PC-3 (cell line): ENCODE results near the gene EIF4G3. TPM values are rescaled to one million over a fixed set of nuclear protein-coding genes. Genes with fewer than 3 reads are reported as not detected.
A peak's percentile ranks its signal among the peaks of the same experiment; 100 is the strongest.

ENCODE experiments used
- ATAC-seq: fragments of 200-7000 bp; cut with Tn5 transposase; 2 replicates; pipeline ENCODE4 v1.9.1; 2020; ENCODE audit warnings: mild to moderate bottlenecking, moderate library complexity
- BruUV-seq: library from RNA; stranded (reverse); fragments of 400-500 nt; replicated peaks from 2 replicates; lab custom pipeline; 2021; lab: Mats Ljungman, UMichigan
- CTCF ChIA-PET: fragments of 300-600 bp; sonication (Branson Sonifier 250); formaldehyde crosslinking; loops from one replicate; lab custom pipeline; 2022; ENCODE audit warnings: antibody characterized with exemption; lab: Charles Lee
- POLR2A ChIA-PET: fragments of 300-600 bp; sonication (Branson Sonifier 250); formaldehyde crosslinking; loops from one replicate; lab custom pipeline; 2022; ENCODE audit warnings: antibody characterized with exemption; ENCODE audit not compliant: unreplicated experiment; lab: Charles Lee
- DNase-seq: peaks from one replicate; pipeline ENCODE4 v3.0.0-alpha.2; 2015
- H2AFZ ChIP-seq: fragments of 300-600 bp; sonication (generic); 2 replicates; pipeline ENCODE4 v1.6.0; 2016; ENCODE audit warnings: antibody characterized with exemption, low read length
- H3F3A ChIP-seq: fragments of 300-600 bp; sonication (generic); one replicate; pipeline ENCODE4 v1.6.0; 2017; ENCODE audit warnings: antibody characterized with exemption, low read length, control low read depth, mild to moderate bottlenecking; ENCODE audit not compliant: unreplicated experiment
- H3K27ac ChIP-seq: fragments of 300-600 bp; sonication (generic); 2 replicates; pipeline ENCODE4 v1.5.1; 2016; ENCODE audit warnings: mild to moderate bottlenecking, low read length
- H3K27me3 ChIP-seq: fragments of 300-600 bp; sonication (generic); 2 replicates; pipeline ENCODE4 v1.6.1; 2016; ENCODE audit warnings: low read length, mixed read lengths
- H3K36me3 ChIP-seq: fragments of 300-600 bp; sonication (generic); 2 replicates; pipeline ENCODE4 v1.6.1; 2016; ENCODE audit warnings: low read depth, mixed run types, low read length, mixed read lengths
- H3K4me1 ChIP-seq: fragments of 300-600 bp; sonication (generic); 2 replicates; pipeline ENCODE4 v1.5.1; 2016; ENCODE audit warnings: low read length; ENCODE audit not compliant: insufficient read depth
- H3K4me2 ChIP-seq: fragments of 300-600 bp; sonication (generic); 2 replicates; pipeline ENCODE4 v1.6.0; 2016; ENCODE audit warnings: low read length
- H3K4me3 ChIP-seq: fragments of 300-600 bp; sonication (generic); 2 replicates; pipeline ENCODE4 v1.5.1; 2016; ENCODE audit warnings: mild to moderate bottlenecking, low read length, mixed read lengths
- H3K79me2 ChIP-seq: fragments of 300-600 bp; sonication (generic); 2 replicates; pipeline ENCODE4 v1.6.1; 2017; ENCODE audit warnings: low read length, mixed read lengths
- H3K9ac ChIP-seq: fragments of 300-600 bp; sonication (generic); 2 replicates; pipeline ENCODE4 v1.6.0; 2016; ENCODE audit warnings: mild to moderate bottlenecking, low read length
- H3K9me2 ChIP-seq: fragments of 300-600 bp; sonication (generic); replicated peaks from 2 replicates; pipeline ENCODE4 v1.6.1; 2016; ENCODE audit warnings: mixed run types, low read length, mixed read lengths
- H3K9me3 ChIP-seq: fragments of 300-600 bp; sonication (generic); 2 replicates; pipeline ENCODE4 v1.6.1; 2016; ENCODE audit warnings: low read length, mixed read lengths
- H4K20me1 ChIP-seq: fragments of 300-600 bp; sonication (generic); 2 replicates; pipeline ENCODE4 v1.6.1; 2016; ENCODE audit warnings: low read length, mixed read lengths
- EZH2 ChIP-seq: fragments of 300-600 bp; sonication (generic); IDR thresholded peaks from one replicate; pipeline ENCODE4 v1.6.1; 2017; ENCODE audit warnings: antibody characterized with exemption, mild to moderate bottlenecking, low read length; ENCODE audit not compliant: unreplicated experiment
- EZH2phosphoT487 ChIP-seq: fragments of 300-600 bp; sonication (generic); IDR thresholded peaks from 2 replicates; pipeline ENCODE4 v1.6.1; 2018; ENCODE audit warnings: mild to moderate bottlenecking, antibody characterized with exemption, low read length, borderline replicate concordance
- intact Hi-C: fragments of 100-400 bp; cut with micrococcal nuclease; formaldehyde crosslinking; loops from 2 replicates; pipeline ENCODE4 v1.9.0; 2023
- total RNA-seq: library from RNA; depleted of rRNA; stranded (reverse); fragments of >200 nt; gene quantifications from 2 replicates; pipeline ENCODE4 v1.2.3, GENCODE V29; 2014
- TF ChIP-seq, protein P1 (sequence below): fragments of 300-600 bp; sonication (generic); conservative IDR thresholded peaks from 2 replicates; pipeline ENCODE4 v1.5.1; 2017; ENCODE audit warnings: antibody characterized with exemption, low read depth, mild to moderate bottlenecking, low read length

Gene EIF4G3
- total RNA-seq, 1 experiment from 2014 or later = 16.9 TPM

DNA sequence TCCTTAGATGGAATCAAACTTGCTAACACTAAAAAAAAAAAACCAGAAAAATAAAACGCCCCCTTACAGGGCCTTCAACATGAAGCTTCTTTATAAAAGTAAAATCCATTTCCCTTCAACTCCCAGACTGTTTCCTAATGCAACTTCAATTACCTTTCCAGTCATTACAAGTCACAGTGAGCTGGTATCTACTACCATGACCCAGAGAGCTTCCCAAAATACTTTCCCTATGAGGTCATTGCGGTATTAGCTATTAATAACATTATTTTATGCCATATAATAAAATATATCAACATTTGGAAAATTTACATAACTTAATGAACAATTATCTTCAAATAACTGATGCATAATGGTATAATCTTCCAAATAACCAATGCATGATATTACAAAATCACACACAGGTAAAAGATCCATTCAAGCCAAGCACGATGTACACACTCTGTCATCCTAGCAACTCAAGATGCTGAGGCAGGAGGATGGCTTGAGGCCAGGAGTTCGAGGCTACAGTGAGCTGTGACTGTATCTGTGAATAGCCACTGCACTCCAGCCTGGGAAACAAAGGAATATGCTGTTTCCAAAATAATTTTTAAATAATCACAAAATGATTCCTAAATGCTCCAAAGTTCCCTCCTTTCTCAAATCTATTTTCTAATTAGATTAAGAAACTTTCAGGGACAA, 24.1 kb downstream of the EIF4G3 start:
- Histone ChIP-seq H3F3A (peaks cover 8% of the 10 kb centered on the region), H3K4me2 (no peak overlapping the region), H4K20me1 (no peaks in the 10 kb centered on the region), H3K4me1 (peaks cover 24% of the 10 kb centered on the region), H3K4me3 (no peak overlapping the region), H3K36me3 (no peaks in the 10 kb centered on the region; the same call in 1 of the 2 replicates), H3K9me3 (no peaks in the 10 kb centered on the region), H3K9ac (no peak overlapping the region), H3K79me2 (peaks cover 58% of the 10 kb centered on the region), H3K27ac (no peak overlapping the region), H2AFZ (no peak overlapping the region), H3K27me3 (no peaks in the 10 kb centered on the region), H3K9me2 (no peaks in the 10 kb centered on the region)
- ChIA-PET POLR2A (no interaction called here), CTCF (no interaction called here)
- DNase-seq = no peak
- no peak for TF ChIP-seq EZH2phosphoT487
- TF ChIP-seq, protein P1, sequence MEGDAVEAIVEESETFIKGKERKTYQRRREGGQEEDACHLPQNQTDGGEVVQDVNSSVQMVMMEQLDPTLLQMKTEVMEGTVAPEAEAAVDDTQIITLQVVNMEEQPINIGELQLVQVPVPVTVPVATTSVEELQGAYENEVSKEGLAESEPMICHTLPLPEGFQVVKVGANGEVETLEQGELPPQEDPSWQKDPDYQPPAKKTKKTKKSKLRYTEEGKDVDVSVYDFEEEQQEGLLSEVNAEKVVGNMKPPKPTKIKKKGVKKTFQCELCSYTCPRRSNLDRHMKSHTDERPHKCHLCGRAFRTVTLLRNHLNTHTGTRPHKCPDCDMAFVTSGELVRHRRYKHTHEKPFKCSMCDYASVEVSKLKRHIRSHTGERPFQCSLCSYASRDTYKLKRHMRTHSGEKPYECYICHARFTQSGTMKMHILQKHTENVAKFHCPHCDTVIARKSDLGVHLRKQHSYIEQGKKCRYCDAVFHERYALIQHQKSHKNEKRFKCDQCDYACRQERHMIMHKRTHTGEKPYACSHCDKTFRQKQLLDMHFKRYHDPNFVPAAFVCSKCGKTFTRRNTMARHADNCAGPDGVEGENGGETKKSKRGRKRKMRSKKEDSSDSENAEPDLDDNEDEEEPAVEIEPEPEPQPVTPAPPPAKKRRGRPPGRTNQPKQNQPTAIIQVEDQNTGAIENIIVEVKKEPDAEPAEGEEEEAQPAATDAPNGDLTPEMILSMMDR = no peak
- BruUV-seq = no TSS peak
- intact Hi-C loops = no loop called here
- ATAC-seq = no peak

DNA sequence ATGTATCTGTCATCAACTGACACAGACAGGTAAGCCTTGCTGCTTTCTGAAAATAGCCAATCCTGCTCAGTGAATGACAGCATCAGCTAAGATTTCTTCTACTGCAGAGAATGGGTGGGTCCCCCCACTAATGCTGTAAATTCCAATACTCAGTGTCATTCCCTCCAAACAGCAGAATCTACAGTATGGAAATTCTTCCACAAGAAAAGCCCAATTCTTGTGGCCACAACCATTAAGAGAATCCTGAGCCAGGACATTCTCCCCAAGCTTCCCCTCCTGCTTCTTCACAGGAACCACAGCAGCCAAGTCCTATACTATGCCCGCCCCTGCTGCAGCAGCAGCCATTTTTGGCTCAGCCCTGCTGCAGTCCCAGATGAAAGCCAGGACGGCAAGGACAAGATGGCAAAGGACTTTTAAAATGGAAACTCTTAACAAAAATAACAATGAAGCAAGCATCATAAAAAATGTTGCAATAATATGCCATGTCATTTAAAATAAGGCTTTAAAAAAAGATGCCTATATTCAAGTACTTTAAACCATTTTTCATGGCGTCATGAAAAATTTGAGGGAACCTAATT, 26.8 kb downstream of the EIF4G3 start:
- H2AFZ ChIP-seq = peak overlapping the region; percentile 58
- no peak for TF ChIP-seq EZH2
- TF ChIP-seq, protein P1 = no peak
- no peak for TF ChIP-seq EZH2phosphoT487
- H4K20me1 ChIP-seq = no peaks in the 10 kb centered on the region
- peak overlapping the region; percentile 63 for H3K4me2 ChIP-seq
- peaks cover 42% of the 10 kb centered on the region for H3K79me2 ChIP-seq
- H3K9me2 ChIP-seq = no peaks in the 10 kb centered on the region
- peak overlapping the region; percentile 40; the same call in 1 of the 2 replicates for H3K4me3 ChIP-seq
- H3K9me3 ChIP-seq = no peaks in the 10 kb centered on the region
- intact Hi-C loops = no loop called here
- ChIA-PET POLR2A (interaction anchor here (0.5 to 0.7 kb wide), 3 partner anchors 10 to 365 kb away, joined by 3 to 4 read pairs (median 4); no protein-coding TSS in a partner anchor), CTCF (interaction anchor here (1.2 kb wide), 1 partner anchor 453 kb away, joined by 5 read pairs; no protein-coding TSS in a partner anchor)
- H3K36me3 ChIP-seq = no peaks in the 10 kb centered on the region; the same call in 1 of the 2 replicates
- H3K9ac ChIP-seq = peak overlapping the region; percentile 52
- H3K4me1 ChIP-seq = peaks cover 24% of the 10 kb centered on the region
- peak; percentile 89 for DNase-seq
- H3K27ac ChIP-seq = peak overlapping the region; percentile 81
- BruUV-seq = TSS peak; percentile 48
- peaks cover 8% of the 10 kb centered on the region for H3F3A ChIP-seq
- peak; percentile 90 for ATAC-seq
- H3K27me3 ChIP-seq = no peaks in the 10 kb centered on the region
